ENCODE measurements around the gene IFT122.
A peak's percentile ranks its signal among the peaks of the same experiment; 100 is the strongest.

IFT122 gene

DNA sequence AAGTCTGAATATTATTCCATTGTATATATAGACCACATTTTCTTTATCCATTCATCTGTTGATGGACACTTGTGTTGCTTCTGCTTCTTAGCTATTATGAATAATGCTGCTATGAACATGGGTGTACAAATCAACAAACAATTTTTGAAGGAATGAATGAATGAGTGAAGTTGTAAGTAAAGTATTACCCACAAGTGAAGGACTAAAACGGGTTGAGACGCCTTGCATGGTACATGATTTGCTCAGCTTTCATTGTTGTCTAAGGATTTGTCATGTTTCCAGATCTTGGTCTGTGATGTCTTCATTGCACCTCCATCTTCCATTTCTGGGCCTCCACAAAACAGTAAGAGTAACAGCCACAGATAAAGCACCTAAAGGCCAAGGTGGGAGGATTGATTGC lies 20.5 kb downstream of the IFT122 start:
- DNase-seq: no peak

DNA sequence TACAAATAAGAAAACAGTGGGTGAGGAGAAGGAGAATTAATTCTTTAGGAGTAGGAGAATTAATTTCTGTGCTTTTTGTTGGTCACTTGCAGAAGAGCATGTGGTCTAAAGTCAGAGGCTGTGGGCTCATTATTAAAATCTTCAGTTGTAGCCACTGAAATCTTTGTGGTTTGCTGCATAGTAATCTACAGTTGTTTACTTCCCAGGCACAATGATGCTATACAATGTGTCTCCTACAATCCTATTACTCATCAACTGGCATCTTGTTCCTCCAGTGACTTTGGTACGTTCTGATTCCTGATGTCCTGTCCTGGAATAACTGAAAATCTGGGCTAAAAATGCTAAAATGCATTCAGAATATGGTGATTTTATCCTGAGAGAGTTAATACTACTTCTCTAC lies 21.0 kb downstream of the IFT122 start:
- no CpG with 5 or more reads among the region's 1 CpG for WGBS (ENCODE audit: extremely low coverage, insufficient coverage, insufficient read length)
- Histone ChIP-seq H2AFZ (ENCODE audit: insufficient read depth, low read length, poor library complexity) (no peak overlapping the region), H2BK120ac (ENCODE audit: insufficient read depth, low read length, poor library complexity) (no peak overlapping the region), H3K9ac (ENCODE audit: low read length) (no peak overlapping the region), H3K79me2 (ENCODE audit: control insufficient read depth, insufficient read depth, low read length, poor library complexity) (no peaks in the 10 kb centered on the region), H3K4me2 (ENCODE audit: low read length) (no peak overlapping the region), H3K27ac (ENCODE audit: low read depth, low read length) (no peak overlapping the region), H2AK5ac (ENCODE audit: low read length) (no peak overlapping the region), H4K8ac (ENCODE audit: low read depth, low read length) (no peak overlapping the region), H3K4ac (ENCODE audit: low read depth, low read length) (no peak overlapping the region), H3K4me1 (ENCODE audit: control insufficient read depth in 1 of 2, insufficient read depth in 2 of 2, low read length in 2 of 2) (peaks cover 0 to 4% of the 10 kb centered on the region in 2 experiments), H3K9me3 (ENCODE audit: insufficient read depth, low read depth, low read length) (no peaks in the 10 kb centered on the region), H4K12ac (ENCODE audit: low read depth, low read length) (no peak overlapping the region), H3K79me1 (ENCODE audit: low read length) (no peaks in the 10 kb centered on the region), H2BK5ac (ENCODE audit: low read depth, low read length, poor library complexity) (no peak overlapping the region), H3K27me3 (ENCODE audit: insufficient read depth, low read length) (no peaks in the 10 kb centered on the region), H3K4me3 (ENCODE audit: low read depth, low read length) (no peak overlapping the region), H3K23ac (ENCODE audit: low read length) (no peak overlapping the region), H3K36me3 (ENCODE audit: control insufficient read depth in 1 of 2, insufficient read depth in 2 of 2, low read length in 2 of 2) (peaks cover 0 to 10% of the 10 kb centered on the region in 2 experiments), H4K91ac (ENCODE audit: low read depth, low read length) (no peak overlapping the region), H3K14ac (ENCODE audit: low read length) (no peak overlapping the region), H3K18ac (ENCODE audit: low read length) (no peak overlapping the region), H2BK12ac (ENCODE audit: low read length) (no peak overlapping the region)
- peak; percentile 22 to 80 for DNase-seq

More for the DNA sequence above, 20.5 kb downstream of the IFT122 start:
- no peak overlapping the region for H3K27ac ChIP-seq (ENCODE audit: low read depth, low read length)
- H4K12ac ChIP-seq (ENCODE audit: low read depth, low read length): no peak overlapping the region
- H3K27me3 ChIP-seq (ENCODE audit: insufficient read depth, low read length): no peaks in the 10 kb centered on the region
- H2BK5ac ChIP-seq (ENCODE audit: low read depth, low read length, poor library complexity): no peak overlapping the region
- no peak overlapping the region for H3K4me3 ChIP-seq (ENCODE audit: low read depth, low read length)
- no peak overlapping the region for H3K23ac ChIP-seq (ENCODE audit: low read length)
- H2BK12ac ChIP-seq (ENCODE audit: low read length): no peak overlapping the region
- H3K18ac ChIP-seq (ENCODE audit: low read length): no peak overlapping the region
- no peak overlapping the region for H4K91ac ChIP-seq (ENCODE audit: low read depth, low read length)
- H2BK120ac ChIP-seq (ENCODE audit: insufficient read depth, low read length, poor library complexity): no peak overlapping the region
- no peak overlapping the region for H3K4me2 ChIP-seq (ENCODE audit: low read length)
- H2AK5ac ChIP-seq (ENCODE audit: low read length): no peak overlapping the region
- H3K14ac ChIP-seq (ENCODE audit: low read length): no peak overlapping the region
- no peak overlapping the region for H3K4ac ChIP-seq (ENCODE audit: low read depth, low read length)
- H4K8ac ChIP-seq (ENCODE audit: low read depth, low read length): no peak overlapping the region
- no CpG with 5 or more reads among the region's 2 CpGs for WGBS (ENCODE audit: extremely low coverage, insufficient coverage, insufficient read length)
- H3K4me1 ChIP-seq (ENCODE audit: control insufficient read depth in 1 of 2, insufficient read depth in 2 of 2, low read length in 2 of 2): peaks cover 0 to 4% of the 10 kb centered on the region in 2 experiments
- H3K9me3 ChIP-seq (ENCODE audit: insufficient read depth, low read depth, low read length): no peaks in the 10 kb centered on the region
- no peak overlapping the region for H2AFZ ChIP-seq (ENCODE audit: insufficient read depth, low read length, poor library complexity)
- H3K9ac ChIP-seq (ENCODE audit: low read length): no peak overlapping the region
- peaks cover 0 to 10% of the 10 kb centered on the region in 2 experiments for H3K36me3 ChIP-seq (ENCODE audit: control insufficient read depth in 1 of 2, insufficient read depth in 2 of 2, low read length in 2 of 2)
- H3K79me2 ChIP-seq (ENCODE audit: control insufficient read depth, insufficient read depth, low read length, poor library complexity): no peaks in the 10 kb centered on the region
- H3K79me1 ChIP-seq (ENCODE audit: low read length): no peaks in the 10 kb centered on the region

DNA sequence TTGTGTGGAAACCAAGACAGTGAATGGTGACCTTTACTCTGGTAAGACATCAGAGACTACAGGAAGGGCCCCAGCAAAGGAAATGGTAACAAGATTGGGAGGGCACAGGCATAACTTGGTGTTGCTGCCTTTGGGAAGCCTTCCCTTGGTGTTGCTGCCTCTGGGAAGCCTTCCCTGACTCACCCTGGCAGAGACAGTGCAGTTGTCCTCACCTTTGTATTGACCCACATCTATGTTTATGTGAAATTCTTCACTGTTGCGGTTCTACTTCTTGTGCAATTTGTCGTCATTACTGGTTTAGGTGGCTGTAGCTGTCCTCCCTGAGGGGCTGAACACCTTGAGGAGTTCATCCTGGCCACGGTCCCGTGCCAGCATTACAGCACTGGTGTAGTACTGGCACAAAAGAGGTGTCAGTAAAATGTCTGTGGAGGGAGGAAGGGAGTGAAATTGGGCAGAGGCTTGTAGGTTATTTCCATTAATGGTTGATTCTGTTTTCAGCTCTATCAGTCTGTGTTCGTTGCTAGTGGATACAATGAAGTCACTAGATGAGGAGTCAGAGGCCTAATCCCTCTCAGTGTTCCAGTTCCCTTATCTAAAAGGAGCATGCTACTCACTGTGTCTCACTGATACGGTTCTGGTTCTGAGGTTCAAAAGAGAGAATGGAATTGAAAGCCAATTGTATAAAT lies 21.6 kb downstream of the IFT122 start:
- H2BK12ac ChIP-seq (ENCODE audit: low read length): no peak overlapping the region
- H3K9ac ChIP-seq (ENCODE audit: low read length): no peak overlapping the region
- H2BK120ac ChIP-seq (ENCODE audit: insufficient read depth, low read length, poor library complexity): no peak overlapping the region
- no peak overlapping the region for H3K4me3 ChIP-seq (ENCODE audit: low read depth, low read length)
- no peak overlapping the region for H4K91ac ChIP-seq (ENCODE audit: low read depth, low read length)
- H3K4me1 ChIP-seq (ENCODE audit: control insufficient read depth in 1 of 2, insufficient read depth in 2 of 2, low read length in 2 of 2): peaks cover 0 to 4% of the 10 kb centered on the region in 2 experiments
- H3K4me2 ChIP-seq (ENCODE audit: low read length): no peak overlapping the region
- DNase-seq: peak; percentile 86 to 94
- H3K27me3 ChIP-seq (ENCODE audit: insufficient read depth, low read length): no peaks in the 10 kb centered on the region
- no peaks in the 10 kb centered on the region for H3K79me2 ChIP-seq (ENCODE audit: control insufficient read depth, insufficient read depth, low read length, poor library complexity)
- no peaks in the 10 kb centered on the region for H3K9me3 ChIP-seq (ENCODE audit: insufficient read depth, low read depth, low read length)
- no peak overlapping the region for H3K23ac ChIP-seq (ENCODE audit: low read length)
- WGBS (ENCODE audit: extremely low coverage, insufficient coverage, insufficient read length): no CpG with 5 or more reads among the region's 6 CpGs
- no peak overlapping the region for H2AFZ ChIP-seq (ENCODE audit: insufficient read depth, low read length, poor library complexity)
- no peak overlapping the region for H3K27ac ChIP-seq (ENCODE audit: low read depth, low read length)
- no peaks in the 10 kb centered on the region for H3K79me1 ChIP-seq (ENCODE audit: low read length)
- H4K8ac ChIP-seq (ENCODE audit: low read depth, low read length): no peak overlapping the region
- H3K18ac ChIP-seq (ENCODE audit: low read length): no peak overlapping the region
- H3K4ac ChIP-seq (ENCODE audit: low read depth, low read length): no peak overlapping the region
- no peak overlapping the region for H2AK5ac ChIP-seq (ENCODE audit: low read length)
- H2BK5ac ChIP-seq (ENCODE audit: low read depth, low read length, poor library complexity): no peak overlapping the region
- no peak overlapping the region for H4K12ac ChIP-seq (ENCODE audit: low read depth, low read length)
- no peak overlapping the region for H3K14ac ChIP-seq (ENCODE audit: low read length)
- peaks cover 0 to 12% of the 10 kb centered on the region in 2 experiments for H3K36me3 ChIP-seq (ENCODE audit: control insufficient read depth in 1 of 2, insufficient read depth in 2 of 2, low read length in 2 of 2)

DNA sequence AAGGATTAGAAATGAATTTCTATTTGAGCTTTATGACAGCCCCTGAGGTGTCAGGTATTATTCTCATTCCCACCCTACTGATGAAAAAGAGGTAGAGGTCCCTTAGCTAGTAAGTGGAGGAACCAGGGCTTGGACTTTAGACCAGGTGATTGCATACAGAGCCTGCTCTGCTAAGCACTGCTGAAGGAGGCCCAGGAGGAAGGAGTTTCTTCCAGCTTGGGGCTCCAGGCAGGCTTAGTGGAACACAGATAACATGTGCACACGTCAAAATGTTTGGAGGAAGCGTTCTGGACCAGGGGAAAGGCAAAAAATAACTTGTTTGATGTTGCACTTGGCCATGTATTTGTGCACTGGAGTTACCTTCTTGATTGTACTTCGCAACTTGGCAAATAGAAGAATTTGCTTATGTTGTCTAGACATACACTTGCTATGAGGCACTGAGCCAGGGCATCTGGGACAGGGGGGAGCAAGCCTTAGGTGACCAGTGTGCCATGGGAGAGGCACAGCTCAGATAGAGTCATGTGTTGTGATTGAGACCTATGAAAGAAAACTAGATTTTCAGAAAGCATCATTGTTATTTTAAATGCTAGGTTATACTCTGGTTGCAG lies 22.4 kb downstream of the IFT122 start:
- H2BK120ac ChIP-seq (ENCODE audit: insufficient read depth, low read length, poor library complexity): no peak overlapping the region
- no peaks in the 10 kb centered on the region for H3K79me2 ChIP-seq (ENCODE audit: control insufficient read depth, insufficient read depth, low read length, poor library complexity)
- H3K79me1 ChIP-seq (ENCODE audit: low read length): no peaks in the 10 kb centered on the region
- peak overlapping the region; percentile 63 for H3K23ac ChIP-seq (ENCODE audit: low read length)
- no peak overlapping the region for H2BK12ac ChIP-seq (ENCODE audit: low read length)
- H2BK5ac ChIP-seq (ENCODE audit: low read depth, low read length, poor library complexity): no peak overlapping the region
- H3K27me3 ChIP-seq (ENCODE audit: insufficient read depth, low read length): no peaks in the 10 kb centered on the region
- peaks cover 0 to 6% of the 10 kb centered on the region in 2 experiments for H3K4me1 ChIP-seq (ENCODE audit: control insufficient read depth in 1 of 2, insufficient read depth in 2 of 2, low read length in 2 of 2)
- H3K14ac ChIP-seq (ENCODE audit: low read length): no peak overlapping the region
- H4K8ac ChIP-seq (ENCODE audit: low read depth, low read length): no peak overlapping the region
- WGBS (ENCODE audit: extremely low coverage, insufficient coverage, insufficient read length): no CpG with 5 or more reads among the region's 3 CpGs
- H3K4me3 ChIP-seq (ENCODE audit: low read depth, low read length): no peak overlapping the region
- H4K91ac ChIP-seq (ENCODE audit: low read depth, low read length): no peak overlapping the region
- peaks cover 2 to 12% of the 10 kb centered on the region in 2 experiments for H3K36me3 ChIP-seq (ENCODE audit: control insufficient read depth in 1 of 2, insufficient read depth in 2 of 2, low read length in 2 of 2)
- no peak overlapping the region for H3K18ac ChIP-seq (ENCODE audit: low read length)
- no peak overlapping the region for H3K9ac ChIP-seq (ENCODE audit: low read length)
- DNase-seq: no peak
- H2AK5ac ChIP-seq (ENCODE audit: low read length): no peak overlapping the region
- no peak overlapping the region for H3K4ac ChIP-seq (ENCODE audit: low read depth, low read length)
- no peak overlapping the region for H3K4me2 ChIP-seq (ENCODE audit: low read length)
- no peak overlapping the region for H4K12ac ChIP-seq (ENCODE audit: low read depth, low read length)
- no peak overlapping the region for H2AFZ ChIP-seq (ENCODE audit: insufficient read depth, low read length, poor library complexity)
- H3K27ac ChIP-seq (ENCODE audit: low read depth, low read length): no peak overlapping the region
- H3K9me3 ChIP-seq (ENCODE audit: insufficient read depth, low read depth, low read length): no peaks in the 10 kb centered on the region

Data from trophoblast cell (in vitro differentiated cells and primary cell).